ENCODE data around the gene PBX3. TPM values are rescaled to one million over a fixed set of nuclear protein-coding genes. Genes with fewer than 3 reads are reported as not detected.

Gene PBX3
- total and polyA plus RNA-seq, 2 of the 13 experiments (the other 11 are each of a cell fraction or from before 2014, with no cell fraction given), result 6.0 to 11.2 TPM

DNA sequence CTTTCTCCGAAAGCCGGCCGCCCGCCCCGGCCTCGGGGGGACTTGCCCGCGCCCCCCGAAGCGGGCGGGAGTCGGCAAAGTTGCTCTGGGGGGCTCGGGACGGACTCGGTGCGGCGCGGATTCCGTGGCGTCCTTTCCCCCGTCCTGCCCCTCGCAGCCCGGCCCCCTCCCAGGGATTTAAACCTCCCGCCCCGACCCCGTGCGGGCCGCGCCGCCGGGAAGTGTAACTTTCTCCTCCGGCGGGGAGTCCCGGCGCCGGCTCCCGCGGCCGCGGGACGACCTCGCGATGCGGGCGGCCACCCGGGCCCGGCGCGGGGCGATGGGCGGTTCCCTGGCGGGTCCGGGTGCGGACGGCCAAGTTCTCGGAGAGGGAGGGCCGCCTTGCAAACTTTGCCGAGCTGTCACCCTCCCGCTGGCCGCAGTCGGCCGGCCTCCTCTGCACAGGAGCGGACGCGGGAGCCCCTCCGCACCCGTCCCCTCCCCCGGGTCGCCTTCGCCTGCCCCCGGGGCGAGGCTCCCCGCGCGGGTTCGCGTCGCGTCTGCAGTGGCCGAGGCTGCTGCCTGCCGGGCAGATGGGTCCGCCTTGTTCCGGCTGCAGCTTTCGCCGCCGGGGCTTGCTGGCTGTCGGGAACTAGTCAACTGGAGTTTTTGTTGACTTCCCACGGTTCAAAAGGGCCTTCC lies 732 bp downstream of the PBX3 start (continued):
- TF ChIP-seq PAF1 (CRISPR knock-in tag; IDR thresholded peaks at IDR 0.05), result no peak
- TF ChIP-seq ARNT (IDR thresholded peaks at IDR 0.05), result no peak
- TF ChIP-seq GATAD1 (CRISPR knock-in tag; IDR thresholded peaks at IDR 0.05), result no peak
- TF ChIP-seq, protein P1, sequence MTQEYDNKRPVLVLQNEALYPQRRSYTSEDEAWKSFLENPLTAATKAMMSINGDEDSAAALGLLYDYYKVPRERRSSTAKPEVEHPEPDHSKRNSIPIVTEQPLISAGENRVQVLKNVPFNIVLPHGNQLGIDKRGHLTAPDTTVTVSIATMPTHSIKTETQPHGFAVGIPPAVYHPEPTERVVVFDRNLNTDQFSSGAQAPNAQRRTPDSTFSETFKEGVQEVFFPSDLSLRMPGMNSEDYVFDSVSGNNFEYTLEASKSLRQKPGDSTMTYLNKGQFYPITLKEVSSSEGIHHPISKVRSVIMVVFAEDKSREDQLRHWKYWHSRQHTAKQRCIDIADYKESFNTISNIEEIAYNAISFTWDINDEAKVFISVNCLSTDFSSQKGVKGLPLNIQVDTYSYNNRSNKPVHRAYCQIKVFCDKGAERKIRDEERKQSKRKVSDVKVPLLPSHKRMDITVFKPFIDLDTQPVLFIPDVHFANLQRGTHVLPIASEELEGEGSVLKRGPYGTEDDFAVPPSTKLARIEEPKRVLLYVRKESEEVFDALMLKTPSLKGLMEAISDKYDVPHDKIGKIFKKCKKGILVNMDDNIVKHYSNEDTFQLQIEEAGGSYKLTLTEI (CRISPR knock-in tag; conservative IDR thresholded peaks at IDR 0.05), result no peak
- 0 out of 2 replicates have a peak, but pooled peaks have one; percentile 31 for TF ChIP-seq ZMAT3 (CRISPR knock-in tag; conservative IDR thresholded peaks at IDR 0.05)
- TF ChIP-seq, protein P2, sequence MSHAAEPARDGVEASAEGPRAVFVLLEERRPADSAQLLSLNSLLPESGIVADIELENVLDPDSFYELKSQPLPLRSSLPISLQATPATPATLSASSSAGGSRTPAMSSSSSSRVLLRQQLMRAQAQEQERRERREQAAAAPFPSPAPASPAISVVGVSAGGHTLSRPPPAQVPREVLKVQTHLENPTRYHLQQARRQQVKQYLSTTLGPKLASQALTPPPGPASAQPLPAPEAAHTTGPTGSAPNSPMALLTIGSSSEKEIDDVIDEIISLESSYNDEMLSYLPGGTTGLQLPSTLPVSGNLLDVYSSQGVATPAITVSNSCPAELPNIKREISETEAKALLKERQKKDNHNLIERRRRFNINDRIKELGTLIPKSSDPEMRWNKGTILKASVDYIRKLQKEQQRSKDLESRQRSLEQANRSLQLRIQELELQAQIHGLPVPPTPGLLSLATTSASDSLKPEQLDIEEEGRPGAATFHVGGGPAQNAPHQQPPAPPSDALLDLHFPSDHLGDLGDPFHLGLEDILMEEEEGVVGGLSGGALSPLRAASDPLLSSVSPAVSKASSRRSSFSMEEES (CRISPR knock-in tag; IDR thresholded peaks at IDR 0.05), result no peak
- no peak for TF ChIP-seq KDM3A (CRISPR knock-in tag; IDR thresholded peaks at IDR 0.05; ENCODE audit: low read depth)
- TF ChIP-seq NR2F6 (IDR thresholded peaks at IDR 0.05), result no peak
- no peak for TF ChIP-seq NR2F6 (CRISPR knock-in tag; IDR thresholded peaks at IDR 0.05)
- TF ChIP-seq TSC22D2 (CRISPR knock-in tag; IDR thresholded peaks at IDR 0.05; ENCODE audit: borderline replicate concordance), result no peak
- TF ChIP-seq, protein P3, sequence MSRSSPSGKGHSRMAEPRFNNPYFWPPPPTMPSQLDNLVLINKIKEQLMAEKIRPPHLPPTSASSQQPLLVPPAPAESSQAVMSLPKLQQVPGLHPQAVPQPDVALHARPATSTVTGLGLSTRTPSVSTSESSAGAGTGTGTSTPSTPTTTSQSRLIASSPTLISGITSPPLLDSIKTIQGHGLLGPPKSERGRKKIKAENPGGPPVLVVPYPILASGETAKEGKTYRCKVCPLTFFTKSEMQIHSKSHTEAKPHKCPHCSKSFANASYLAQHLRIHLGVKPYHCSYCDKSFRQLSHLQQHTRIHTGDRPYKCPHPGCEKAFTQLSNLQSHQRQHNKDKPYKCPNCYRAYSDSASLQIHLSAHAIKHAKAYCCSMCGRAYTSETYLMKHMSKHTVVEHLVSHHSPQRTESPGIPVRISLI (CRISPR knock-in tag; IDR thresholded peaks at IDR 0.05; ENCODE audit: borderline replicate concordance), result no peak
- TF ChIP-seq, protein P4, sequence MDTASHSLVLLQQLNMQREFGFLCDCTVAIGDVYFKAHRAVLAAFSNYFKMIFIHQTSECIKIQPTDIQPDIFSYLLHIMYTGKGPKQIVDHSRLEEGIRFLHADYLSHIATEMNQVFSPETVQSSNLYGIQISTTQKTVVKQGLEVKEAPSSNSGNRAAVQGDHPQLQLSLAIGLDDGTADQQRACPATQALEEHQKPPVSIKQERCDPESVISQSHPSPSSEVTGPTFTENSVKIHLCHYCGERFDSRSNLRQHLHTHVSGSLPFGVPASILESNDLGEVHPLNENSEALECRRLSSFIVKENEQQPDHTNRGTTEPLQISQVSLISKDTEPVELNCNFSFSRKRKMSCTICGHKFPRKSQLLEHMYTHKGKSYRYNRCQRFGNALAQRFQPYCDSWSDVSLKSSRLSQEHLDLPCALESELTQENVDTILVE (CRISPR knock-in tag; IDR thresholded peaks at IDR 0.05), result no peak
- TF ChIP-seq ZSCAN9 (CRISPR knock-in tag; IDR thresholded peaks at IDR 0.05; ENCODE audit: borderline replicate concordance), result no peak
- TF ChIP-seq DMTF1 (CRISPR knock-in tag; IDR thresholded peaks at IDR 0.05), result no peak
- TF ChIP-seq, protein P5, sequence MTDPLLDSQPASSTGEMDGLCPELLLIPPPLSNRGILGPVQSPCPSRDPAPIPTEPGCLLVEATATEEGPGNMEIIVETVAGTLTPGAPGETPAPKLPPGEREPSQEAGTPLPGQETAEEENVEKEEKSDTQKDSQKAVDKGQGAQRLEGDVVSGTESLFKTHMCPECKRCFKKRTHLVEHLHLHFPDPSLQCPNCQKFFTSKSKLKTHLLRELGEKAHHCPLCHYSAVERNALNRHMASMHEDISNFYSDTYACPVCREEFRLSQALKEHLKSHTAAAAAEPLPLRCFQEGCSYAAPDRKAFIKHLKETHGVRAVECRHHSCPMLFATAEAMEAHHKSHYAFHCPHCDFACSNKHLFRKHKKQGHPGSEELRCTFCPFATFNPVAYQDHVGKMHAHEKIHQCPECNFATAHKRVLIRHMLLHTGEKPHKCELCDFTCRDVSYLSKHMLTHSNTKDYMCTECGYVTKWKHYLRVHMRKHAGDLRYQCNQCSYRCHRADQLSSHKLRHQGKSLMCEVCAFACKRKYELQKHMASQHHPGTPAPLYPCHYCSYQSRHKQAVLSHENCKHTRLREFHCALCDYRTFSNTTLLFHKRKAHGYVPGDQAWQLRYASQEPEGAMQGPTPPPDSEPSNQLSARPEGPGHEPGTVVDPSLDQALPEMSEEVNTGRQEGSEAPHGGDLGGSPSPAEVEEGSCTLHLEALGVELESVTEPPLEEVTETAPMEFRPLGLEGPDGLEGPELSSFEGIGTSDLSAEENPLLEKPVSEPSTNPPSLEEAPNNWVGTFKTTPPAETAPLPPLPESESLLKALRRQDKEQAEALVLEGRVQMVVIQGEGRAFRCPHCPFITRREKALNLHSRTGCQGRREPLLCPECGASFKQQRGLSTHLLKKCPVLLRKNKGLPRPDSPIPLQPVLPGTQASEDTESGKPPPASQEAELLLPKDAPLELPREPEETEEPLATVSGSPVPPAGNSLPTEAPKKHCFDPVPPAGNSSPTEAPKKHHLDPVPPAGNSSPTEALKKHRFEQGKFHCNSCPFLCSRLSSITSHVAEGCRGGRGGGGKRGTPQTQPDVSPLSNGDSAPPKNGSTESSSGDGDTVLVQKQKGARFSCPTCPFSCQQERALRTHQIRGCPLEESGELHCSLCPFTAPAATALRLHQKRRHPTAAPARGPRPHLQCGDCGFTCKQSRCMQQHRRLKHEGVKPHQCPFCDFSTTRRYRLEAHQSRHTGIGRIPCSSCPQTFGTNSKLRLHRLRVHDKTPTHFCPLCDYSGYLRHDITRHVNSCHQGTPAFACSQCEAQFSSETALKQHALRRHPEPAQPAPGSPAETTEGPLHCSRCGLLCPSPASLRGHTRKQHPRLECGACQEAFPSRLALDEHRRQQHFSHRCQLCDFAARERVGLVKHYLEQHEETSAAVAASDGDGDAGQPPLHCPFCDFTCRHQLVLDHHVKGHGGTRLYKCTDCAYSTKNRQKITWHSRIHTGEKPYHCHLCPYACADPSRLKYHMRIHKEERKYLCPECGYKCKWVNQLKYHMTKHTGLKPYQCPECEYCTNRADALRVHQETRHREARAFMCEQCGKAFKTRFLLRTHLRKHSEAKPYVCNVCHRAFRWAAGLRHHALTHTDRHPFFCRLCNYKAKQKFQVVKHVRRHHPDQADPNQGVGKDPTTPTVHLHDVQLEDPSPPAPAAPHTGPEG (CRISPR knock-in tag; IDR thresholded peaks at IDR 0.05), result peak; percentile 47; the same call in 1 of the 2 replicates

Data from HepG2 (cell line).